Adipocyte (in vitro differentiated cells): ENCODE measurements around the gene HLCS.

ENCODE experiments used
- DNase-seq: peaks from one replicate; pipeline ENCODE4 v3.0.0-alpha.2; 2015; ENCODE audit warnings: low read depth
- H3K27me3 ChIP-seq: replicated peaks from 2 replicates; pipeline ENCODE4 v1.7.0; 2013; ENCODE audit warnings: mild to moderate bottlenecking, low read length, moderate library complexity; ENCODE audit not compliant: control insufficient read depth, insufficient read depth
- H3K36me3 ChIP-seq: 2 replicates; pipeline ENCODE4 v1.7.0; 2013; ENCODE audit warnings: low read length, mild to moderate bottlenecking, moderate library complexity; ENCODE audit not compliant: control insufficient read depth, insufficient read depth, severe bottlenecking
- H3K4me1 ChIP-seq: 2 replicates; pipeline ENCODE4 v1.7.0; 2013; ENCODE audit warnings: mild to moderate bottlenecking, low read length, moderate library complexity; ENCODE audit not compliant: control insufficient read depth, insufficient read depth
- H3K4me3 ChIP-seq: 2 replicates; pipeline ENCODE4 v1.7.0; 2013; ENCODE audit warnings: mild to moderate bottlenecking, low read length, moderate library complexity
- H3K9ac ChIP-seq: 2 replicates; pipeline ENCODE4 v1.7.0; 2013; ENCODE audit warnings: mild to moderate bottlenecking, low read length, moderate library complexity
- H3K9me3 ChIP-seq: 2 replicates; pipeline ENCODE4 v1.7.0; 2013; ENCODE audit warnings: mild to moderate bottlenecking, low read length, moderate library complexity; ENCODE audit not compliant: control insufficient read depth

HLCS gene

GRCh38 chr21:36729310-36729970 lies 237.0 kb downstream of the HLCS start:
- Histone ChIP-seq H3K4me1 (no peaks in the 10 kb centered on the region), H3K9me3 (no peaks in the 10 kb centered on the region), H3K36me3 (no peaks in the 10 kb centered on the region), H3K4me3 (no peak overlapping the region), H3K27me3 (peaks cover 27% of the 10 kb centered on the region), H3K9ac (no peak overlapping the region)
- DNase-seq: no peak

- Histone ChIP-seq H3K27me3 (peaks cover 29% of the 10 kb centered on the region), H3K9ac (no peak overlapping the region), H3K4me3 (no peak overlapping the region), H3K36me3 (no peaks in the 10 kb centered on the region), H3K9me3 (no peaks in the 10 kb centered on the region), H3K4me1 (no peaks in the 10 kb centered on the region)
- DNase-seq: no peak
Measured at GRCh38 chr21:36728371-36729111, 237.9 kb downstream of the HLCS start.

GRCh38 chr21:36727866-36728265 lies 238.6 kb downstream of the HLCS start:
- H3K4me1 ChIP-seq: no peaks in the 10 kb centered on the region
- H3K4me3 ChIP-seq: no peak overlapping the region
- peaks cover 34% of the 10 kb centered on the region for H3K27me3 ChIP-seq
- DNase-seq: no peak
- H3K9ac ChIP-seq: no peak overlapping the region
- no peaks in the 10 kb centered on the region for H3K36me3 ChIP-seq
- no peaks in the 10 kb centered on the region for H3K9me3 ChIP-seq

GRCh38 chr21:36725793-36726386 lies 240.6 kb downstream of the HLCS start:
- no peaks in the 10 kb centered on the region for H3K9me3 ChIP-seq
- no peaks in the 10 kb centered on the region for H3K4me1 ChIP-seq
- H3K4me3 ChIP-seq: no peak overlapping the region
- no peak for DNase-seq
- no peaks in the 10 kb centered on the region for H3K36me3 ChIP-seq
- peaks cover 34% of the 10 kb centered on the region for H3K27me3 ChIP-seq
- H3K9ac ChIP-seq: no peak overlapping the region

GRCh38 chr21:36724660-36725059 lies 241.8 kb downstream of the HLCS start:
- Histone ChIP-seq H3K9ac (no peak overlapping the region), H3K4me1 (no peaks in the 10 kb centered on the region), H3K9me3 (no peaks in the 10 kb centered on the region), H3K36me3 (no peaks in the 10 kb centered on the region), H3K27me3 (peaks cover 28% of the 10 kb centered on the region), H3K4me3 (no peak overlapping the region)
- no peak for DNase-seq

GRCh38 chr21:36723371-36723881 lies 243.0 kb downstream of the HLCS start:
- DNase-seq: no peak
- peaks cover 19% of the 10 kb centered on the region for H3K27me3 ChIP-seq
- no peaks in the 10 kb centered on the region for H3K36me3 ChIP-seq
- no peak overlapping the region for H3K4me3 ChIP-seq
- H3K4me1 ChIP-seq: no peaks in the 10 kb centered on the region
- H3K9me3 ChIP-seq: no peaks in the 10 kb centered on the region
- no peak overlapping the region for H3K9ac ChIP-seq

GRCh38 chr21:36722370-36723368 lies 243.8 kb downstream of the HLCS start:
- Histone ChIP-seq H3K9me3 (no peaks in the 10 kb centered on the region), H3K36me3 (no peaks in the 10 kb centered on the region), H3K4me1 (no peaks in the 10 kb centered on the region), H3K27me3 (peaks cover 12% of the 10 kb centered on the region), H3K4me3 (no peak overlapping the region), H3K9ac (no peak overlapping the region)
- DNase-seq: no peak

GRCh38 chr21:36721817-36722216 lies 244.7 kb downstream of the HLCS start:
- Histone ChIP-seq H3K4me3 (no peak overlapping the region), H3K9me3 (no peaks in the 10 kb centered on the region), H3K4me1 (no peaks in the 10 kb centered on the region), H3K9ac (no peak overlapping the region), H3K36me3 (no peaks in the 10 kb centered on the region), H3K27me3 (peaks cover 9% of the 10 kb centered on the region)
- DNase-seq: no peak

GRCh38 chr21:36719614-36720013 lies 246.9 kb downstream of the HLCS start:
- Histone ChIP-seq H3K9me3 (no peaks in the 10 kb centered on the region), H3K4me3 (no peak overlapping the region), H3K27me3 (peaks cover 14% of the 10 kb centered on the region), H3K9ac (no peak overlapping the region), H3K4me1 (no peaks in the 10 kb centered on the region), H3K36me3 (no peaks in the 10 kb centered on the region)
- no peak for DNase-seq

GRCh38 chr21:36718951-36719501 lies 247.4 kb downstream of the HLCS start:
- Histone ChIP-seq H3K4me3 (no peak overlapping the region), H3K4me1 (no peaks in the 10 kb centered on the region), H3K9me3 (no peaks in the 10 kb centered on the region), H3K9ac (no peak overlapping the region), H3K36me3 (no peaks in the 10 kb centered on the region), H3K27me3 (peaks cover 16% of the 10 kb centered on the region)
- no peak for DNase-seq
